ENCODE data around the gene TULP4. TPM values are rescaled to one million over a fixed set of nuclear protein-coding genes. Genes with fewer than 3 reads are reported as not detected.

TULP4 gene
- total RNA-seq, 1 donor from 2014 or later: 18.5 TPM

DNA sequence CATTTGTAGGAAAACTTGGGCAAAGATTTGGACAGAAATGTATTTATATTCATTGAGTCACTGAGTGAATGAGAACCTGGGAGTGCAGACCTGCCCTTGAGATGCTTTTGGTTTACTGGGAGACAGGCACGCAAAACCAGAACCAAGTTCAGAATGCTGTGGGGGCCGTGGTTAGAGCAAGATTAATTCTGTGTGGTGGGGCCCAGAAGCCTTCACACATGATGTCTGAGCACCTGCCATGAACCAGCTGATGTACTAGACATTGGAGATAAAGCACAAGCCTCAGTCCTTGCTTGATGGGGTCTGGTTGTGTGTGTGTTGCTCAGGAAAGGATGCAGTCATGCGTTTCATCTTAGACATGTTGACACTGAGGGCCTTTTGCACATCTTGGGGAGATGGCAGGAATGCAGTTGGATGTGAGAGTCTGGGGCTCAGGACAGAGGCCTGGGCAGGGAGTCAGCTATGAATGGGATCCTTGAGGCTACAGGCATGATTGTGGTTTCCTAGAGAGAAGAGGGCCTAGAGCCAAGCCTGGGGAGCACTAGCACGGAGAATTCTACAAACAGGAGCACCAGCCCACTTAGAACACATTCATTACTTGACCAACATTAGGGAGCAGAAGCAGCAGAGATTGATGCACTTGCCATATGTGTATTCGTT is 133.3 kb downstream of the TULP4 start:
- no peak for DNase-seq (ENCODE audit: low spot score in 2 of 2)
- intact Hi-C loops (cut with DNase I): no loop called here
- Histone ChIP-seq H3K4me3 (no peak overlapping the region), H3K27me3 (no peaks in the 10 kb centered on the region), H3K9me3 (no peaks in the 10 kb centered on the region), H3K36me3 (peaks cover 0 to 5% of the 10 kb centered on the region in 2 donors), H3K4me1 (no peaks in the 10 kb centered on the region), H3K27ac (no peak overlapping the region)
- no peak for TF ChIP-seq CTCF (IDR thresholded peaks at IDR 0.05)

DNA sequence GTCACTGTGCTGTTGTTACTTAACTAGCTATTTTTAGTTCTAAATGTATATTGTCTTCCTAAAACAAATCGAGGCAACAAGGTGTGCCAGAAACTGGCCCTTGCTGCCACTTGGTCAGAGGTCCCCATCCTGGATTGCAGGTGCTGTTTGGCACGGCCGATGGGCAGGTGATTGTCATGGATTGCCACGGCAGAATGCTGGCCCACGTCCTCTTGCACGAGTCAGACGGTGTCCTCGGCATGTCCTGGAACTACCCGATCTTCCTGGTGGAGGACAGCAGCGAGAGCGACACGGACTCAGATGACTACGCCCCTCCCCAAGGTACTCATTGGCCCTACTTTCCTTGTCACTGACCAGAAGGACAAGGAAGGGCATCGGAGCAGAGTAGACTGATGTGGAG is 136.6 kb downstream of the TULP4 start:
- Histone ChIP-seq H3K36me3 (peaks cover 6 to 22% of the 10 kb centered on the region in 2 donors), H3K4me3 (no peak overlapping the region), H3K27ac (no peak overlapping the region), H3K4me1 (no peaks in the 10 kb centered on the region), H3K27me3 (no peaks in the 10 kb centered on the region), H3K9me3 (no peaks in the 10 kb centered on the region)
- no peak for DNase-seq (ENCODE audit: low spot score in 2 of 2)
- no peak for TF ChIP-seq CTCF (IDR thresholded peaks at IDR 0.05)
- intact Hi-C loops (cut with DNase I): no loop called here

DNA sequence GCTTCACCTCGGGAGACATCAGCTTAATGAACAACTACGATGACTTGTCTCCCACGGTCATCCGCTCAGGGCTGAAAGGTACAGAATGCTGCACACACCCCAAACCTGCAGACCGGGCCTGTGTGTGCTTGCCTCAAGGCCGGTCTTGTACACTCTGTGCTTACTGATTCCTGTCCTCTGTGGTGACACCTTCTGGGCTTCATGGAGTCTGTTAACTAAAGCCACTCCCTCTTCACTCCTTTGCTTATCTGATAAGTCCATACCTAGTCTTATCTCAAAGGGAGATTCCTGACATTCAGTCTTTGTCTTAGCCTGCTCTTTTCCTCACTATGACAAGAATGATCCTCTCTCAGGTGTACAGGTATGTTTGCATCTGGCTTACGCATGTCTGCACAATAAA is 139.9 kb downstream of the TULP4 start:
- Histone ChIP-seq H3K36me3 (peaks cover 6 to 22% of the 10 kb centered on the region in 2 donors), H3K9me3 (no peaks in the 10 kb centered on the region), H3K4me1 (no peaks in the 10 kb centered on the region), H3K4me3 (no peak overlapping the region), H3K27me3 (no peaks in the 10 kb centered on the region), H3K27ac (no peak overlapping the region)
- no peak for TF ChIP-seq CTCF (IDR thresholded peaks at IDR 0.05)
- intact Hi-C loops (cut with DNase I): no loop called here
- no peak for DNase-seq (ENCODE audit: low spot score in 2 of 2)

GRCh38 chr6:158457131-158457530 is 144.9 kb downstream of the TULP4 start:
- intact Hi-C loops (cut with DNase I): no loop called here
- no peak for DNase-seq (ENCODE audit: low spot score in 2 of 2)

DNA sequence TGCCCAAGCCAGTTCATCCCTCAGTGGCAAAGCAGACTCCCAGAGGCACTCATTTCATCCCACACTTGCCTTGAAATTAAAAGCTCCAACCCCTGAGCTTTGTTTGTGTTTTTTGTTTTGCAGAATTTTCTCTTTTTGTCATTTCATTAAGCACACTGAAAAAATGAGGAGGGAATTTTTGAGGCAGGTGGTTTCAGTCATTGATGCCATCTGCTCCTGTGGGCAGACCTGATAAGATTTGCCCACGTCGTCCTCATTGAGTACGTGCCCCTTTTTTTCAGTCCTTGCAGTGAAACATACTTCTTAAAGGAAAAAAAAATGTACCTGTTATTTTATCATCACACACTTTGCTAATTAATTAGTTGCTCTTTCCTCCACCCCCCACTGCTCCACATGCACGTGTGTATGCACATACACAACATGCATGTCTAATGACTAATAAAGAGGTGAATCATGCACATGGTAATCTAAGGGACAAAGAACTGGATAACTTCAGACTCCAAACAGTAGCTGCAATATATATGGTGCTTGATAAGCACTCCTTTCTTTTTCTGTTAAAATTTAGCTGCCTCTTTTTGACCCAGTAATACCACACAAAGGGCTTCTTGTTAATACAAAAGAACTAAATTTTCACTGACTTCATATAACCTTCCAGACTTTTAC is 145.5 kb downstream of the TULP4 start:
- no peak overlapping the region for H3K27ac ChIP-seq
- no peaks in the 10 kb centered on the region for H3K4me1 ChIP-seq
- no peak for TF ChIP-seq CTCF (IDR thresholded peaks at IDR 0.05)
- H3K27me3 ChIP-seq: no peaks in the 10 kb centered on the region
- no peak for DNase-seq (ENCODE audit: low spot score in 2 of 2)
- H3K9me3 ChIP-seq: no peaks in the 10 kb centered on the region
- no peak overlapping the region for H3K4me3 ChIP-seq
- H3K36me3 ChIP-seq: peaks cover 0 to 18% of the 10 kb centered on the region in 2 donors
- intact Hi-C loops (cut with DNase I): no loop called here

More at GRCh38 chr6:158457131-158457530, 144.9 kb downstream of the TULP4 start:
- Histone ChIP-seq H3K4me3 (no peak overlapping the region), H3K27ac (no peak overlapping the region), H3K9me3 (no peaks in the 10 kb centered on the region), H3K36me3 (peaks cover 4 to 22% of the 10 kb centered on the region in 2 donors), H3K4me1 (no peaks in the 10 kb centered on the region), H3K27me3 (no peaks in the 10 kb centered on the region)
- no peak for TF ChIP-seq CTCF (IDR thresholded peaks at IDR 0.05)
